ENCODE data around the gene TUT7.
"Not testable (repeated sequence)": the region's sequence is repeated elsewhere in the genome, so short reads cannot be mapped to it uniquely, and the experiment has no call there.

The TUT7 gene, protein sequence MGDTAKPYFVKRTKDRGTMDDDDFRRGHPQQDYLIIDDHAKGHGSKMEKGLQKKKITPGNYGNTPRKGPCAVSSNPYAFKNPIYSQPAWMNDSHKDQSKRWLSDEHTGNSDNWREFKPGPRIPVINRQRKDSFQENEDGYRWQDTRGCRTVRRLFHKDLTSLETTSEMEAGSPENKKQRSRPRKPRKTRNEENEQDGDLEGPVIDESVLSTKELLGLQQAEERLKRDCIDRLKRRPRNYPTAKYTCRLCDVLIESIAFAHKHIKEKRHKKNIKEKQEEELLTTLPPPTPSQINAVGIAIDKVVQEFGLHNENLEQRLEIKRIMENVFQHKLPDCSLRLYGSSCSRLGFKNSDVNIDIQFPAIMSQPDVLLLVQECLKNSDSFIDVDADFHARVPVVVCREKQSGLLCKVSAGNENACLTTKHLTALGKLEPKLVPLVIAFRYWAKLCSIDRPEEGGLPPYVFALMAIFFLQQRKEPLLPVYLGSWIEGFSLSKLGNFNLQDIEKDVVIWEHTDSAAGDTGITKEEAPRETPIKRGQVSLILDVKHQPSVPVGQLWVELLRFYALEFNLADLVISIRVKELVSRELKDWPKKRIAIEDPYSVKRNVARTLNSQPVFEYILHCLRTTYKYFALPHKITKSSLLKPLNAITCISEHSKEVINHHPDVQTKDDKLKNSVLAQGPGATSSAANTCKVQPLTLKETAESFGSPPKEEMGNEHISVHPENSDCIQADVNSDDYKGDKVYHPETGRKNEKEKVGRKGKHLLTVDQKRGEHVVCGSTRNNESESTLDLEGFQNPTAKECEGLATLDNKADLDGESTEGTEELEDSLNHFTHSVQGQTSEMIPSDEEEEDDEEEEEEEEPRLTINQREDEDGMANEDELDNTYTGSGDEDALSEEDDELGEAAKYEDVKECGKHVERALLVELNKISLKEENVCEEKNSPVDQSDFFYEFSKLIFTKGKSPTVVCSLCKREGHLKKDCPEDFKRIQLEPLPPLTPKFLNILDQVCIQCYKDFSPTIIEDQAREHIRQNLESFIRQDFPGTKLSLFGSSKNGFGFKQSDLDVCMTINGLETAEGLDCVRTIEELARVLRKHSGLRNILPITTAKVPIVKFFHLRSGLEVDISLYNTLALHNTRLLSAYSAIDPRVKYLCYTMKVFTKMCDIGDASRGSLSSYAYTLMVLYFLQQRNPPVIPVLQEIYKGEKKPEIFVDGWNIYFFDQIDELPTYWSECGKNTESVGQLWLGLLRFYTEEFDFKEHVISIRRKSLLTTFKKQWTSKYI (N-terminal part only)

DNA sequence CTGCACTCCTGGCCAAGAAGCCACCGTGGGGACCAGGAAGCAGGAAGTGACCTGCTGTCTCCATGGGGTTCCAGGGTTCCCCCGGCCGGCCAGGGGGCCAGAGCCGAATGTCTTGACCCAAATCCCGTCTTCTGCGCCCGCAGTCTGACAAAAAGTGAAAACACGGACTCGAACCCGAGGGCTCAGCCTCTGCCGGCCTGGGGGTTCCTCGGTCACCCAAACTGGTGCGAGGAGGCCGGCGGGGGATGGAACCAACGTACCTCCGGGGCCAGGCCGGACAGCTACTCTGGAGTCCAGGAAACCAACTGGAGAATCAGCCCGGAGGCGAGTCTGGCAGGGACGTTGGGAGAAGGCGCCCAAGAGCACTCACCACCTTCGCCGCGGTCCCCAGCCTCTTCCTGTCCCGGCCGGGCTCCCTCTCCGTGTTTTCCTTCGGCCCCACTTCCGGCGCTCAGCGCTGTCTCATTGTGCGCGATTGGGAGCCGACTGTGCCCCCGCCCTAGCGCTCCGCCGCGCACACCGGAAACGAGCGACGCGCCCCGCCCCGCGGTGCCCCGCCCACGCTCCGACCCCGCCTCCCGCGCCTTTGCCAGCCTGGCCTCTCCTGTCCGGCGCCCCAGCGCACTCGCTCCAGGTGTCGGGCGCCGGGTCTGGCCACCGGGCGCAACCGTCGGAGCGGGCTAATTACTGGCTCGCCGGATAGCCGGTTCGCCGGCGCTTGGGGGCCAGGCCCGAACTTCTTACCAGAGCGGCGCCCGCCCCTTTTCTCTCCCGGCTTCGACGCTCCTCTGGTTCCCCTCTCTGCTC is at the start of gene TUT7:
Gene TUT7 (minus strand): TSS at position 400 of the 807 bp plus-strand sequence. CDS start 1,211 bp downstream, outside the sequence.
- DNase-seq, result peak; percentile 91

DNA sequence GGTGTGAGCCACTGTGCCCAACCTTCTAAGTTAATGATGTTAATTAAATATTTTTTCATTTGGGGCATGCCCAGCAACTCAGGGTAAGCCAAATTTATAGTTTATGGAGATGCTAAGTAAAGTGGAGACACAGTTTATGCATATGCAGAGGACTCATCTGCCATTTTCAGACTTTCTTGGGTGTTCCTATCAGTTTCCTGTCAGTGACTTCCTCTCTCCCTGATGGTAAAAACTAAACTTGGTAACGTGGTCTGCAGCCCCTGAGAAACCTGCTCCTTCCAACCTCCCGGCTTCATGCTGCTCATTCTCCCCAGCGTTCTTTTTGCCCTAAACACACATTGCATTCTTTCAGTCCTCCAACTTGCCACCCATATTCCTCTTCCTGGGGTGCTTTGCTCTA is 48.4 kb upstream of the TUT7 start:
- no peak for DNase-seq

DNA sequence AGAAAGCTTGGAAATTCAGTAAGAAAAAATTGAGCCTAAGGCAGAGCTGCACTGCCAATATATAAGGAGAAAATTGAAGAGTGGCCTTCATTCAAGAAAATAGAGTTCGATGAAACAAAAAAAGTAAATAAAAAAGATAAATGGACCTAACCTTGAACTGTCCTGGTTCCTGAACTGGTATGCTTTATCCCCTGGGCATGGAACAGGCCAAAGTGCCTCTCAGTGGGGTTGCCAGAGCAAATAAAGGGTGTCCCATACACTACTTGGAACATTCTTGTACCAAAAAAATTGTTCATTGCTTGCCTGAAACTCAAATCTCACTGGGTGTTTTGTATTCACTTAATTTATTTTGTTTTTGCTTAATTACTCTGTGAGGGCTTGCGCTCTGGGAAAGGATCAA is 42.2 kb upstream of the TUT7 start:
- DNase-seq, result no peak

DNA sequence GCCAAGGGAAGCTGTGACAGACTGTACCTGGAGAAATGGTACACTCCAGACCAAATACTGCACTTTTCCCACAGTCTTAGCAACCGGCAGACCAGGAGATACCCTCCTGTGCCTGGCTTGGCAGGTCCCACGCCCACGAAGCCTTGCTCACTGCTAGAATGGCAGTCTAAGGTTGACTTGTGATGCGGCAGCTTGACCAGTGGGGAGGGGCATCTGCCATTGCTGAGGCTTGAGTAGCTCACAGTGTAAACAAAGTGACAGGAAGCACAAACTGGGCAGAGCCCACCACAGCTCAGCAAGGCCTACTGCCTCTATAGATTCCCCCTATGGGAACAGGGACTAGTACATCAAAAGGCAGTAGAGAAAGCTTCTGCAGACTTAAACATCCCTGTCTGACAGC is 36.0 kb upstream of the TUT7 start:
- not testable (repeated sequence) for DNase-seq

DNA sequence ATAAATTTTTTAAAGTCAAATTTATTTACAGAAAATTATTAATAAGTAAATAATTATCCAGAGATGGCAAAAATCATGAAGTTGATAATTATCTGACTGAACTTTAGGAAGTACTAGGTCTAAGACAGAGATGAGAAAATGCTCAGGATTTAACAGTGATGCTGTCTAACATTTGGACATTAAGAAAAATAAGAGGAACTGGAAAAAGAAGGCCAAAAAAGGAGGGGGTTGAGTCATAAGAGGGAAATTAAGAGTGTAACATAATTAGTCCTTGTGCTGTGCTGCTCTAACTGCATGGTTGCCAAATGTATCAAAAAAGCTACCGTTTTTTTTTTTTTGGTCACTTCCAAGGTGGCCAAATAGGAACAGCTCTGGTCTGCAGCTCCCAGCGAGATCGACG is 35.4 kb upstream of the TUT7 start:
- DNase-seq, result no peak

DNA sequence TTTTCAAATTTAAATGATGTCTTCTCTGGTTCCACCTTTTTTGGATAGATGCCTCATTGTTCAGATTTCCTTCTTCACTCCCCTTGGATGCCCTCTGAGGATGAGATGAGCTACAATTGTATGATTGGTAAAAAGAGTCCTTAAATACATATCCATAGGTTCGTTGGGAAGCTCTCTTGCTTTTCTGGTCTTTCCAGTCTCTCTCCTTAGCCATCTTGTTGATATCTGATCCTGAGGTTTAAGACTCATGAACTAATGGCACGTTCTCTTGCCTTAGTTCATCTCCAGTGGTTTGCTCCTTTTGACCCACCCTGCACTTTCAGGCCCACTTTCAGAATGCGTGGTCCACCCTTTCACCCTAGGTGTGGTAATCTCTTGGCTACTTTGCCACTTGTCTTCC is 33.2 kb upstream of the TUT7 start:
- no peak for DNase-seq

DNA sequence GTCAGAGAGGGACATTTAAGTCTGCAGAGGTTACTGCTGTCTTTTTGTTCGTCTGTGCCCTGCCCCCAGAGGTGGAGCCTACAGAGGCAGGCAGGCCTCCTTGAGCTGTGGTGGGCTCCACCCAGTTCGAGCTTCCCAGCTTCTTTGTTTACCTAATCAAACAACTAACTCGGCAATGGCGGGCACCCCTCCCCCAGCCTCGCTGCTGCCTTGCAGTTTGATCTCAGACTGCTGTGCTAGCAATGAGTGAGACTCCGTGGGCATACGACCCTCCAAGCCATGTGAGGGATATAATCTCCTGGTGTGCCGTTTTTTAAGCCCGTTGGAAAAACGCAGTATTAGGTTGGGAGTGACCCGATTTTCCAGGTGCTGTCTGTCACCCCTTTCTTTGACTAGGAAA is 28.8 kb upstream of the TUT7 start:
- not testable (repeated sequence) for DNase-seq

DNA sequence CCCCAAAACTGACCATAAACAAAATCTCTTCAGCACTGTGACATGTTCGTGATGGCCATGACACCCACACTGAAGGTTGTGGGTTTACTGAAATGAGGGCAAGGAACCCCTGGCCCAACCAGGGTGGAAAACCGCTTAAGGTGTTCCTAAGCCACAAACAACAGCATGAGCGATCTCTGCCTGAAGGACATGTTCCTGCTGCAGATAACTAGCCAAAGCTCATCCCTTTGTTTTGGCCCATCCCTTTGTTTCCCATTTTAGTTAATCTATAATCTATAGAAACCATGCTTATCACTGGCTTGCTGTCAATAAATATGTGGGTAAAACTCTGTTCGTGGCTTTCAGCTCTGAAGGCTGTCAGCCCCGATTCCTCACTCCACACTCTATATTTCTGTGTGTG is 21.8 kb upstream of the TUT7 start:
- DNase-seq, result no peak

DNA sequence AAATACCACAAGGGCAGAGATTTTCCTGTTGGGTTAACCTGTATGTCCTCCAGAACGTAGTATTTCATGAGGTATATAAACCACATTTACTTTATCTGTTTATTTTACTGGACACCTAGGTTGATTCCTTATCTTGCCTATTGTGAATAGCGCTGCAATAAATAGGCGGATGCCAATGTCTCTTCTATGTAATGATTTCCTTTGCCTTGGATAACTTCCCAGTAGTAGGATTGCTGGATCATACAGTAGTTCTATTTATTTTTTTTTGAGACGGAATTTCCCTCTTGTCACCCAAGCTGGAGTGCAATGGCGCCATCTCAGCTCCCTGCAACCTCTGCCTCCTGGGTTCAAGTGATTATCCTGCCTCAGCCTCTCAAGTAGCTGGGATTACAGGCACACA is 15.6 kb upstream of the TUT7 start:
- DNase-seq, result no peak

DNA sequence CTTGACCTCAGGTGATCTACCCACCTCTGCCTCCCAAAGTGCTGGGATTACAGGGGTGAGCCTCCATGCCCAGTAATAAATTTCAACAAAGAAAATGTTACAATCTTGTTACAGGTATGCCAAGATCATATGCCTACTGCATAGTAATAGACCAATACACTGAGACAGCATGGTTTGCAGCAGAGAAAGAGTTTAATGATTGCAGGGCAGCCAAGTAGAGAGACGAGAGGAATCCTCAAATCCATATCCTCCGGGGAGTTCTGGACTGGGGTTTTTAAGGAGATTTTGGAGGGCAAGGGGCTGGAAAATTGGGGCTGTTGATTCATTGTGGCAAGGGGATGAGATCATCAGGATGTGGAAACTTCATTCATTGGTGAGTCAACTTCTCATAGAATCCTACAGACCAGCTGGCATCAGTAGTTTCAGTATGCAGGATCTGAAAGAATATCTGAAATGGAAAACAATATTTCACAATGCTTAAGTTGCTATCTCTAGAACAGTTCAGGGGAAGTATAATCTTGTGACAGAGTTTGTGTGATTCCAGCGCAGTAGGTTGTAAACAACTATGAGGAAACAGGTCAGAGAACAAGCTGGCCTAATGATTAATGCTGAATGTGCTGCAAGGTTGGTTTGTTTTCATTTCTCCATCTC is 14.8 kb upstream of the TUT7 start:
- no peak for DNase-seq

DNA sequence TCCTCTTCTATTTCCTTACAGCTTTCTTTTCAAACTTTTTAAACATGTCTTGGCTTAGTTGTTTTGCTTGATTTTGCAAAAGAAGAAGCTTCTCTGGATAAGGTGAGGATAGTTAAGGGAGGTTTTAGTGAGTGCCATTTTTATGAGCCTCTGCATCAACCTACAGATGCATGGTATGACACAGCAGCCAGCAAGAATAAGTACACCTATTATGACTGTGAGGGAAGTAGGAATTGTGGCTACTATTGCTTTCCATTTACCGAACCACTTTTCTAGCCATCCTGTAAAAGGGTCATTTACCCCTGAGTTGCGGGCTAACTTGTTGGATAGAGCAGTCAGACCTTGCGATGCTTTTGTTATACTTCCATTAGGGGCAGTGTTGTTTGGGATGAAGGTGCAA is 7.0 kb upstream of the TUT7 start:
- DNase-seq, result no peak

DNA sequence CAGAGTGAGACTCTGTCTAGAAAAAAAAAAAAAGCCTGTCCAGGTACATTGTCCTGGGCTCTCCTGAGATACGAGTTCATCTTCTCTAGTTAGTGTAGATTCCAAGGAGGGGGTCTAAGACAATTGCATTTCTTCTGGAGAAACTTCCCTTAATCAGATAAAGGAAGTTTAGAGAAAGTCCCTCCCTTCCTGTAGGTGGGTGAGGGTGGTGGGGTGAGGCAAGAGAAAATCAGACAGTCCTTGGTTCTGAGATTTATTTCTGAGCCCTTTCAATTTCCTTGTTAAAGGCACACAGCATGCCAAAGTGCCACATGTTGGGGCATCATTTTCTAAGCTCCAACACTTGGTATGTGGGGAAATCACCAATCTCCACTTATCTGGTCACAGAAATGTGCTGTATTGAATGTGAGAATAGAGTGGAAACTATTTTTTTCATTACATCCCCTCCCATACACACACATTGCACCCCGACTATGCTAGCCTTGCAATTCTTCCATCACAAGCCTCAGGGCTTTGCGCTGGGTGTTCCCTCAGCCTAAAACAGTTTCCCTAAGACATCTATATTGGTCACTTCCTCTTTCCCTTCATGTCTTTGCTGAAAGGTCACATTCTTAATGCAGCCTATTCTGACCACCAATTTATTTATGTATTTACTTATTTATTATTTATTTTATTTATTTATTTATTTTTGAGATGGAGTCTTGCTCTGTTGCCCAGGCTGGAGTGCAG is 5.1 kb upstream of the TUT7 start:
- DNase-seq, result no peak

DNA sequence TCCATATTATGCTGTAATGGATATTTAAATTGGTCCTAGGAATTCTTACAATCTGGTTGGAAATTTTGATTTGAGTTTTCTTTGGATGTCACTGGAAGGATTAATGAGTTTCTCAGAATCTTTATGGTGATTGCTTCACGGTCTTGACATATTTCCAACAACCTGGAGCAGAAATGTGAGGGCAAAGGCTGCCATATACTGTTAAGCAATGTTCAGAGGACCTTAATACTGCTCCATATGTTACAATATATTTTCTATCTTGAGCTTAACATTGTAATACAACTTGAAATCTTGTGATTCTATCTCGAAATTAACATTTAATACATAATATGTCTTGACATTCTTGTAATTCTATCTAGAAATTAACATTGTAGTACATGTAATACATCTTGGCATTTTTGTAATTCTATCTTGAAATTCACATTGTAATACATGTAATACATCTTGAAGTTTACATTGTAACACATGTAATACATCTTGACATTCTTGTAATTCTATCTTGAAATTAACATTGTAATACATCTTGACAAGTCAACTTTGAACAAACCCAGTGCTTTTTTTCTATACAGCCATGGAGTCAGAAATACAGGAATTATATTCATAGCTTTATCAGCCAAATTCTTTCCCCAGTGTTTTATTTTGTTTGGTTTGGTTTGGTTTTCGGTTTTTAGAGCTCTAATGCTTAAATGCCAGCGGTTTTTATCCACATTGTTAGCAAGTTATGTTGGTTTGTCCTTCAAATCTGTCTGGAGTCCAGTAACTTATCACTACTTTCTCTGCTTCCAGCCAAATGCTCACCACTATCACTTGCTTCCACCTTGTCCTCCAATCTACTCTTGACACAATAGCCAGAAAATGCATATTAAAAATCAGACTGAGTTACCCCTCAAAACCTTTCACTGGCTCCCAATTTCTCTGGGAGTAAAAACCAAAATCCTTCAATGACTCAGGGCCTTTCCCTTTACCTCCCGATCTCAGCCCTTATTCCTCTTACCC is 3.0 kb upstream of the TUT7 start:
- no peak for DNase-seq

DNA sequence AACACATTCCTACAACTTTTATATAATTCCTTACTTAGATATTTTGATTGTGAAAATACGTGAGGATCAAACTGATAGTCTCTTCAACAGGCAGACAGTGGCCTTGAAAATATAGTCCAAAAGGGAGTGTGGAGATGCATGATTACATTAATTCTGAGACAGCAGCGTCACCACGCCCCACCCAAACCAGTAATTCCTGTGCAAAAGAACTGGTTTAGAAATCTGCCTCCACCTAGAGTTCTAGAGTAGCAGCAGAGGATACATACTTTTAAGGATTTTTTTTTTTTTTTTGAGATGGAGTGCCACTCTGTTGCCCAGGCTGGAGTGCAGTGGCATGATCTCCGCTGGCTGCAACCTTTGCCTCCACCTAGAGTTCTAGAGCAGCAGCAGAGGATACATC is 1.6 kb upstream of the TUT7 start:
- DNase-seq, result no peak

DNA sequence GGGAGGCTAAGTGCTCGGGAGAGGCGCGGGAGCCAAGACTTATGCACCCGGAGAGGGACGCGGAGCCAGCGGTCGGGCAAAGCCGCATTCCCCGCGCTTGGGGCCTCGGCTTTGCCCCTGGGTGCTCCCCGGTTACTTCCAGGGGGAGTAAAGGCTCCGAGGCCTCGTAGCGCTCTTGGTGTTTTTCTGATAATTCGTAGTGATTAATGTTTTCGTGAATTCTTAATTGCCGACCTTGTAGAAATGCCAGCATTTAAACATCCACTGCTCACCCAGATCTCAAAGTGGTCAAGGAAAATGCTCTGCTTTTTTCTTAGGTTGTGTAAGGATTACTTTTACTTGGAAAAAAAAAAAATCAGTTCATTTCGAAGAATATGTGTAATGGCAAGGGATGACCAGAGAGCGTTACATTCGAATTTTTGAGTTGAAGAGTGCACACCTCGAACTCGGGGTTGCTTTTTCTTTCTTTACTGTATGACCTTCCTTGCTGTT is 654 bp upstream of the TUT7 start:
- no peak for DNase-seq

DNA sequence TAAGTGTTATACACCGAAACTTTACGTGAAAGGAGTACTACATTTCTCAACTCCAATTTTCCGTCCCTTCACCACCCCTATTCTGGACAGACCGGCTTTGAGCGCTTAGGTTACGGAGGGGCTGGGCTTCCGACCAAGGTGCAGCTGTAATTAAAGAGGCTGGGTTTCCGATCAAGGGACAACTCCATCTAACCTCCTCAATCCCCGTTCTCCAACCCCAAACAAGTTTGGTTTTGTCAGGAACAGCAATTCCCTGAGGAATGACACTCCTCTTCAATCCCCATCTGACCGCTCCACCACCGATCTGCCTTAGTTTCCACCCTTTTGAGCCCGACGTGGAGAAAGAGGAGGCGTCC is 577 bp downstream of the TUT7 start:
- DNase-seq, result peak; percentile 14

DNA sequence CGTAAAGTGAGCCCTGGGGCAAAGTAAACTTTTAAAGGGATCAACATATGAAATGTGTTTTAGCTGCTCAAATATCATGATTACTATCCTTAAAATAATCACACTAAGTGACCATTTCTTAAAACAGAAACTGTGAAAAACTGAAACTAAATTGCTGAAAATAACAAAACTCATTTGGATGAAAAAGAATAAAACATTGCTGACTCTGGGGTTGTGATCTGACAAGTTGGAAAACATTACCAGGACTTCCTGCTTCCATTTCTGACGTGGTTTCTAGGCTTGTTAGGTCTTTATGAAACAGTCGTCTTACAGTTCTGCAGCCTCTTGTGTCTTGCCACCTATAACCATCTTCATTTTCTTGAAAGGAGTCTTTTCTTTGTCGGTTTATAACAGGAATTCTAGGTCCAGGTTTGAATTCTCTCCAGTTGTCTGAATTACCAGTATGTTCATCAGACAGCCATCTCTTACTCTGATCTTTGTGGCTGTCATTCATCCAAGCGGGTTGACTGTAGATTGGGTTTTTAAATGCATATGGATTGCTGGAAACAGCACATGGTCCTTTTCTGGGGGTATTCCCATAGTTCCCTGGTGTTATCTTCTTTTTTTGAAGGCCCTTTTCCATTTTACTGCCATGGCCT is 1.7 kb downstream of the TUT7 start:
- no peak for DNase-seq

DNA sequence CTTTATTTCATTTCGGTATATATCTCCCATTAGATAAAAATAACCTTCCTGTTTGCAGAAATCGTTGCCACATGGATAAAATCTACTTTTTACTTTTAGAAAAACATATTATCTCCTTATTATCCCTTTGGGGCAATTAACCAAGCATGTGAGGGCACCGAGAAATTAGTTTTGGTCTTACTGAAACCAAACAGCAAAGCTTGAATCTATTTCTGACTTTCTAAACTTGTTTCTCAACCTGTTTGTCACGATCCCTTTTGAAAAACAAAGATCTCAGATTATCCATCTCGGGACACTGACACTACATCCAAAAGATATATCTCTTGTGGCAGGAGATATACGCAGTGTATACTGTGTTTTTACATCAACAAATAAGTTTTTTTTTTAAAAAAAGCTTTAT is 2.3 kb downstream of the TUT7 start:
- DNase-seq, result no peak
